ENCODE data around the gene ZER1.
A peak's percentile ranks its signal among the peaks of the same experiment; 100 is the strongest.

Gene ZER1

DNA sequence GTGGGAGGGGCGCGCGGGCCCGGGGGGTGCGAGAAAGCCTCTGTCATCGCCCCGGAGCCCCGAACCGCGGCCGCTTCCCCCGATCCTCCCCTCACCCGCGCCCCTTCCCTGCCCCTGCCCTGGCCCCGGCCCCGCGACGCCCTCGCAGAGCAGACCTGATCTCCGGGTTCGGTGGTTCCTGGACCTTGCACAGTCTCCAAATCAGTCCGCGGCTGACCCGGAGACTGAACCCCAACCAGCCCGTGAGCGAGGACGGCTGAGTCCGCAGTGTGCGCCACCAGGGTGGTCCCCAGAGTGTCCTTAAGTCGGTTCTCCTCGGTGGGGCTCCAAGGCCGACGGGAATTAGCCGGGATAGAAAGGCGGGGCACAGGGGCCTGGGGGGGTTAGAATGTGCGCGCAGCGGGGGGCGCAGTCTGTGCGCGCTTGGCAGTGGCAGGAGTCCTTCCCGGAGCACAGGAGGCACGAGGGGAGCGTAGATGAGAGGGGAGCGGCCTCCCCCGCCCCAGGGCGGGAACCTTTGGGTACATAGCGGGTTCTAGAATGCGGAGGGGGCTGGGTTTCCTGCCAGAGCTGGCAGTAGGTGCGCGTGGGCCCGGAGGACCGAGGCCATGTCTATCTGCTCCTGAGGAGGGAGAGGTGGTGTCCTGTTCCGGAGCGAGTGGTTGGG lies 68.6 kb downstream of the ZER1 start:
- peak overlapping the region; percentile 92 to 99 for H3K4me3 ChIP-seq (ENCODE audit: low read length in 2 of 2)
- H4K91ac ChIP-seq (ENCODE audit: low read depth, low read length, poor library complexity) = no peak overlapping the region
- H3K23ac ChIP-seq (ENCODE audit: low read depth, low read length, poor library complexity) = peak overlapping the region; percentile 52
- peak; percentile 50 for DNase-seq (ENCODE audit: low spot score)
- H3K36me3 ChIP-seq (replicated peaks in 1 of 2; ENCODE audit: control insufficient read depth in 2 of 2, insufficient read depth in 2 of 2, low read length in 2 of 2) = peaks cover 0 to 25% of the 10 kb centered on the region in 2 donors
- H3K4me1 ChIP-seq (ENCODE audit: control insufficient read depth in 2 of 2, insufficient read depth in 1 of 2, low read depth in 1 of 2, low read length in 2 of 2) = peaks cover 5 to 6% of the 10 kb centered on the region in 2 donors
- no peak overlapping the region for H2BK120ac ChIP-seq (ENCODE audit: low read depth, low read length)
- no peak overlapping the region for H2BK12ac ChIP-seq (ENCODE audit: low read length)
- no peak overlapping the region for H3K4ac ChIP-seq (ENCODE audit: low read length)
- peak overlapping the region; percentile 85 for H2AK5ac ChIP-seq (ENCODE audit: low read depth, low read length)
- H2AFZ ChIP-seq (ENCODE audit: low read length) = peak overlapping the region; percentile 98
- WGBS, 2 donors (ENCODE audit: extremely low coverage in 2 of 2, insufficient read length in 2 of 2, insufficient replicate concordance in 1 of 2) = no CpG with 5 or more reads among the region's 55 CpGs
- peak overlapping the region; percentile 94 for H3K9ac ChIP-seq (ENCODE audit: low read depth, low read length, poor library complexity)
- H3K79me1 ChIP-seq (ENCODE audit: low read depth, low read length) = peaks cover 2% of the 10 kb centered on the region
- peak overlapping the region; percentile 33 for H2BK15ac ChIP-seq (ENCODE audit: low read length)
- H2BK5ac ChIP-seq (ENCODE audit: low read length) = peak overlapping the region; percentile 66
- H3K9me3 ChIP-seq (replicated peaks in 1 of 2; ENCODE audit: control insufficient read depth in 2 of 2, insufficient read depth in 1 of 2, low read depth in 1 of 2, low read length in 2 of 2) = no peaks in the 10 kb centered on the region
- peaks cover 0 to 2% (median 0%) of the 10 kb centered on the region in 3 experiments for H3K27me3 ChIP-seq (ENCODE audit: control insufficient read depth in 3 of 3, insufficient read depth in 3 of 3, low read depth in 1 of 3, low read length in 3 of 3)
- H4K8ac ChIP-seq (ENCODE audit: low read depth, low read length) = peak overlapping the region; percentile 82
- peak overlapping the region; percentile 83 for H3K4me2 ChIP-seq (ENCODE audit: insufficient read depth, low read length, poor library complexity, severe bottlenecking)
- peak overlapping the region; percentile 96 for H3K18ac ChIP-seq (ENCODE audit: low read length)
- peak overlapping the region; percentile 78 for H3K14ac ChIP-seq (ENCODE audit: low read length)
- H3K27ac ChIP-seq (replicated peaks; ENCODE audit: low read length) = peak overlapping the region; percentile 75

DNA sequence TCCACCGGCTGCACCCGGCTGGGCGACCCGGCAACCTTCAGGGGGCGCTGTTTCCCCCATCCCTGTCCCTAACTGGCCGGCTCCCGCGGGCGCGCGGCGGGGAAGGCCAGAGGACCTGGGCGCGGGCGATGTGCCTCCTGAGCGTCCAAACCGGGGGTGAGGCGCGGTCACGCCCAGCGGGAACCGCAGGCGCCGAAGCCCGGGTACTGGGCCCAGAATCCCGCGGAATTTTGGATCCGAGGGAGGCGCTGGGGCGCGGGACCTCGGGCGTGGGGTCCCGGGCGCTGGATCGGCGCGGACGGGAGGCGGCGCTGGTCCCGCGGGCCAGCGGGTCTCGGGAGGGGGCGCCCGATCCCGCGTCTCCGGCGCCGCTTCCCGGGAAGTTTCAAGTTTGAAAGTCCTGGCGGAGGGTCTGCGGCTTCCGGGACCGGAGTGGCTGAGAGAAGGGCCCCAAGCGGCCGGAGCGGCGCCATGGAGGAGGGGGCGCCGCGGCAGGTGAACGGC lies 69.2 kb downstream of the ZER1 start, which contains the start of gene PKN3:
Gene PKN3, plus strand, starts transcription at position 59 of the 504 bp plus-strand sequence. Its CDS starts 413 bp downstream, at position 472.
- no CpG with 5 or more reads among the region's 65 CpGs for WGBS, 2 donors (ENCODE audit: extremely low coverage in 2 of 2, insufficient read length in 2 of 2, insufficient replicate concordance in 1 of 2)
- Histone ChIP-seq H3K27me3 (ENCODE audit: control insufficient read depth in 3 of 3, insufficient read depth in 3 of 3, low read depth in 1 of 3, low read length in 3 of 3) (peaks cover 0 to 2% (median 0%) of the 10 kb centered on the region in 3 experiments), H3K18ac (ENCODE audit: low read length) (peak within 1 kb of the TSS; percentile 96), H3K4me1 (ENCODE audit: control insufficient read depth in 2 of 2, insufficient read depth in 1 of 2, low read depth in 1 of 2, low read length in 2 of 2) (peaks cover 5 to 6% of the 10 kb centered on the region in 2 donors), H3K9ac (ENCODE audit: low read depth, low read length, poor library complexity) (peak within 1 kb of the TSS; percentile 94), H3K4ac (ENCODE audit: low read length) (no peak within 1 kb of the TSS), H3K79me1 (ENCODE audit: low read depth, low read length) (peaks cover 2% of the 10 kb centered on the region), H4K8ac (ENCODE audit: low read depth, low read length) (peak within 1 kb of the TSS; percentile 82), H2AFZ (ENCODE audit: low read length) (peak within 1 kb of the TSS; percentile 98), H3K4me3 (ENCODE audit: low read length in 2 of 2) (peak within 1 kb of the TSS; percentile 92 to 99), H3K14ac (ENCODE audit: low read length) (no peak within 1 kb of the TSS), H2BK12ac (ENCODE audit: low read length) (peak within 1 kb of the TSS; percentile 58), H3K9me3 (replicated peaks in 1 of 2; ENCODE audit: control insufficient read depth in 2 of 2, insufficient read depth in 1 of 2, low read depth in 1 of 2, low read length in 2 of 2) (no peaks in the 10 kb centered on the region), H3K4me2 (ENCODE audit: insufficient read depth, low read length, poor library complexity, severe bottlenecking) (peak within 1 kb of the TSS; percentile 83), H2BK15ac (ENCODE audit: low read length) (peak within 1 kb of the TSS; percentile 33), H2AK5ac (ENCODE audit: low read depth, low read length) (peak within 1 kb of the TSS; percentile 85), H3K36me3 (replicated peaks in 1 of 2; ENCODE audit: control insufficient read depth in 2 of 2, insufficient read depth in 2 of 2, low read length in 2 of 2) (peaks cover under 1 to 24% of the 10 kb centered on the region in 2 donors), H2BK5ac (ENCODE audit: low read length) (peak within 1 kb of the TSS; percentile 66), H3K27ac (replicated peaks; ENCODE audit: low read length) (peak within 1 kb of the TSS; percentile 75), H2BK120ac (ENCODE audit: low read depth, low read length) (no peak within 1 kb of the TSS), H4K91ac (ENCODE audit: low read depth, low read length, poor library complexity) (no peak within 1 kb of the TSS), H3K23ac (ENCODE audit: low read depth, low read length, poor library complexity) (peak within 1 kb of the TSS; percentile 52)
- DNase-seq (ENCODE audit: low spot score) = peak; percentile 91

DNA sequence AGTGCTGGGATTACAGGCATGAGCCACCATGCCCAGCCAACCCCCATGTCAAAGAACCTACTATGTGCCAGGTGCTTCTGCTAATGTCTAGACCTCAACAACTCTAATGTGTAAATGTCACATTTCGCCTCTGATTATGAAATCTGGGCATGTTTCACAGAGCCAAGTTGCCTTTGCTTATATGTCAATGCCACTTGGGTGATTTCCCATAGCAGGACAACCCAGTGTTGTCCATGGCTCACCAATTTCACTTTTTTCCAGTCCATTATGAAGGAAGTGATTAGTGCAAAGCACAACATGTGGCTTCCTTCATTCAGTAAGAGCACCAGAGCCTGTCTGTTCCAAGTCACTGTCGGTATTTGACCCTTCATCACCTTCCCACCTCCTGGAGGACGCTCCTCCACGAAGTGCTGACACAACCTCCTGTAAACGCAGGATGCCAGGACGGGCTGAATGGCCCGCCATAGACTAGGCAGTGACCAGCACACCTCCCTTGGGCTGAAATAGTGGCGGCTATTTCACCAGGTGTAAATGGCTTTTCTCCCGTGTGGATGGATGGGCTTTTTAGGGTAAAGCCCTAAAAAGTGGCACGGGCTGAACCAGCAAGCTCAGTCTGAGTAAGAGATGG lies 70.4 kb downstream of the ZER1 start:
- H2BK5ac ChIP-seq (ENCODE audit: low read length) = no peak overlapping the region
- H3K36me3 ChIP-seq (replicated peaks in 1 of 2; ENCODE audit: control insufficient read depth in 2 of 2, insufficient read depth in 2 of 2, low read length in 2 of 2) = peaks cover 5 to 24% of the 10 kb centered on the region in 2 donors
- H4K91ac ChIP-seq (ENCODE audit: low read depth, low read length, poor library complexity) = no peak overlapping the region
- no peaks in the 10 kb centered on the region for H3K9me3 ChIP-seq (replicated peaks in 1 of 2; ENCODE audit: control insufficient read depth in 2 of 2, insufficient read depth in 1 of 2, low read depth in 1 of 2, low read length in 2 of 2)
- H3K27me3 ChIP-seq (ENCODE audit: control insufficient read depth in 3 of 3, insufficient read depth in 3 of 3, low read depth in 1 of 3, low read length in 3 of 3) = peaks cover 0 to 2% (median 0%) of the 10 kb centered on the region in 3 experiments
- H2AK5ac ChIP-seq (ENCODE audit: low read depth, low read length) = no peak overlapping the region
- H2AFZ ChIP-seq (ENCODE audit: low read length) = no peak overlapping the region
- H3K4me2 ChIP-seq (ENCODE audit: insufficient read depth, low read length, poor library complexity, severe bottlenecking) = no peak overlapping the region
- peaks cover 2% of the 10 kb centered on the region for H3K79me1 ChIP-seq (ENCODE audit: low read depth, low read length)
- H2BK15ac ChIP-seq (ENCODE audit: low read length) = no peak overlapping the region
- peak overlapping the region; percentile 5 for H3K18ac ChIP-seq (ENCODE audit: low read length)
- no peak overlapping the region for H2BK12ac ChIP-seq (ENCODE audit: low read length)
- no peak overlapping the region for H3K9ac ChIP-seq (ENCODE audit: low read depth, low read length, poor library complexity)
- WGBS, 2 donors (ENCODE audit: extremely low coverage in 2 of 2, insufficient read length in 2 of 2, insufficient replicate concordance in 1 of 2) = no CpG with 5 or more reads among the region's 10 CpGs
- peak overlapping the region; percentile 7 for H3K27ac ChIP-seq (replicated peaks; ENCODE audit: low read length)
- H3K23ac ChIP-seq (ENCODE audit: low read depth, low read length, poor library complexity) = no peak overlapping the region
- H3K4me3 ChIP-seq (ENCODE audit: low read length in 2 of 2) = no peak overlapping the region
- H3K14ac ChIP-seq (ENCODE audit: low read length) = no peak overlapping the region
- no peak overlapping the region for H3K4ac ChIP-seq (ENCODE audit: low read length)
- H4K8ac ChIP-seq (ENCODE audit: low read depth, low read length) = no peak overlapping the region
- no peak for DNase-seq (ENCODE audit: low spot score)
- no peak overlapping the region for H2BK120ac ChIP-seq (ENCODE audit: low read depth, low read length)
- peaks cover 5 to 6% of the 10 kb centered on the region in 2 donors for H3K4me1 ChIP-seq (ENCODE audit: control insufficient read depth in 2 of 2, insufficient read depth in 1 of 2, low read depth in 1 of 2, low read length in 2 of 2)

Data from neuronal stem cell (in vitro differentiated cells).